CD4-positive, alpha-beta T cell treated with Interleukin-6 at 100 ng/mL for 8 hours (primary cell): Measurements from ENCODE around the gene KIT.
"Not testable (repeated sequence)": the region's sequence is repeated elsewhere in the genome, so short reads cannot be mapped to it uniquely, and the experiment has no call there.

Experiments
- DNase-seq: peaks from one replicate; pipeline ENCODE4 v3.0.0-alpha.2; 2020; ENCODE audit warnings: mixed read lengths, low spot score

The KIT gene

DNA sequence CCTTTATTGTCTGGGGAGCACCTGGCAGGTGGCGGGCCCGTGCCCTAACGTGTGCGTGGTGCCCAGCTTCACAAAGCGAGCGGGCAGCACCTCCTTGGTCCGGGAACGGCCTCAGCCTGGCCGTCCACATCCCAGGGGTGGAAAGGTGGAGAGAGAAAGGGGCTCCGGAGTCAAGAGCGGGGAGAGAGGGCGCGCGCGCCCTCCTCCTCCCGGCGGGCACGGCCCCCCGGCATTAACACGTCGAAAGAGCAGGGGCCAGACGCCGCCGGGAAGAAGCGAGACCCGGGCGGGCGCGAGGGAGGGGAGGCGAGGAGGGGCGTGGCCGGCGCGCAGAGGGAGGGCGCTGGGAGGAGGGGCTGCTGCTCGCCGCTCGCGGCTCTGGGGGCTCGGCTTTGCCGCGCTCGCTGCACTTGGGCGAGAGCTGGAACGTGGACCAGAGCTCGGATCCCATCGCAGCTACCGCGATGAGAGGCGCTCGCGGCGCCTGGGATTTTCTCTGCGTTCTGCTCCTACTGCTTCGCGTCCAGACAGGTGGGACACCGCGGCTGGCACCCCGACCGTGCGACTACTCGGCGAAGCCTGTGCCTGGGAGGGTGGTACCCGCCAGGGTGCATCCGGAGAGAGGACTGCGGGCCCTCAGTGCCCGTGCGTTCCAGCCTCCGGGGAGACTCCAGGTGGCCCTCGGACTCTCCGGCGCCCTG lies at the start of gene KIT:
Gene KIT, plus strand, starts transcription at position 407 of the 701 bp plus-strand sequence. Its CDS starts 58 bp downstream, at position 465.
- DNase-seq, result peak; percentile 2

DNA sequence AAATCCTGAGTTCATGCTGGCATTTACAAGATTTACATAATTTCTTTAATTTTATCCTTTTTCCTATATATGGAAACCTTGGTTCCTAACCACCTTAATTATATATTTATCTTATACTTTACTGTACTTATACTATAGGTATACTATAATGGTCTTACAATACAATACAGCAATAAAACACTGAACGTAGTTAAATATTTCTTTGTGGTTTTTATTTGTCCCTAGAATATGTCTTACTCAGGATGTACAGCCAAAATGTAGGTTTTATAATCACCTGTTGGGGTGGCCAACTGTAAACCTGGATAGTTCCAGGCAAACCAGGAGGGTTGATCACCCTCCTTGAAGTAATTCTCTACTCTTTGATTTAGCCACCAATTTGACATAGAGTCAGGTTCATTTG lies 48.4 kb upstream of the KIT start:
- no peak for DNase-seq

DNA sequence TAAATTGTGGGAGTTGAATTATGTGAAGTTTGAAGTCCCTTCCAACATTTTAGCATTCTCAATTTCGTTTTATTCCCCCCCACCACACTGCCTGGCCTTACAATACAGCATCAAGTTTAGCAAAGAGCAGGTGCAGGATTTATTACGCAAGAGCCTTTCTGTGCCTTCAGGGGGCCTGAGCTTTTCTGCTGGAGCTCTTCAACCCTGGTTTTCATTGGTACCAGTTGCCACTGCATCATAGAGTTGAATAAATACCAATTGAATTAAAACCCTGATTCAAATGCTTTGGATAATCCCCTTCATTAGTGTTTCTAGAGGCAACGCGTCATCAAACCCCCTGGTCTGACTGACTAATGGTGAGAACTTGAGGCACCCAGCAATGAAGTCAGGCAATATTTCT lies 43.6 kb upstream of the KIT start:
- DNase-seq, result no peak

DNA sequence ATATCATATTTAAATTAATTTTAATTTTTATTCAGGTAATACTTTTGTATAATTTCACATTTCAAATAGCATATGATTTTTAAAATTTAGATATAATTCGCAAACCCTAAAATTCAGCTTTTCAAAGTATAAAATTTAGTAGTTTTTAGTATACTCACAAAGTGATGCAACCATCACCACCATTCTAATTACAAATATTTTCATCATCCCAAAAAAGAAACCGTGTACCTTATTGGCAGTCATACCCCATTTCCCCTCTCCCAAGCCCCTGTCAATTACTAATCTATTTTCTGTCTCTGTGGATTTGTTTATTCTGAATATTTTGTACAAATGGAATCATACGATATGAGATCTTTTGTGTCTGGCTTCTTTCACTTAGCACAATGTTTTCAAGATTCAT lies 37.0 kb upstream of the KIT start:
- no peak for DNase-seq

DNA sequence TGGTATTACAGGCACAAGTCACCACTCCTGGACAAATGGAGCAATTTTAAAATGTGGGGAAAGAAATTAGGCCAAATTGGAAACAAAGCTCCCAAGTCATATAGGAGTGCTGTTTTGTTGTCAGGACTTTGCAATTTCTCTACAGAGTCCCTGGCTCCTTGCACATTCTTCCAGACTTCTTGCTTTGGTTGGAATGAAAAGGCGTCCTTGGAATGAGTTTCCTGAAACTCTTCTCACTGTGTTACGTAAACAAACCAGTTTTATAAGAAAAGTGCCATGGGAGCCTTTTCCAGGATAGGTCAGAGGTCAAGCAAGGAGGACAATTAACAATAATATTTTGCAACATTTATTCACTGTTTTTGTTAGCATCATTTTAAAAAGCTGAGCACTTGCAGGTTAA lies 32.4 kb upstream of the KIT start:
- DNase-seq, result no peak

DNA sequence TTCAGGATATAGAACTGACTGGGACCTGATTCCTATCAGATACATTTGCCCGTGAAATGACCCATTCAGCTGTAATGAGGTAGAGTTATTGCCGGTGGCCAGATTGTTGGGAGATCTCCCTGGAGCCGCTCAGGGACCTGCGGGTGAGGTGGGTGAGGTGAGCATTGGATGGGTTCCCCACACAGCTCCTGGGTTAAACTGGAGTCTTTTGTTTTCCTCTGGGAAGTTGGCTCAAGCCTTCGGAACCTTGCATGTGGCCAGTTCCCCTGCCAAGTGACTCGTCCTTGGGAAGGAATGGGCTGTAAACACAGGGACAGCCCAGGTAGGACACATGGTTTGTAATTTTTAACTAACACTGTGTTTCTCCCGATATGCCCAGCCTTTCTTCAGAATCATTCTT lies 31.6 kb upstream of the KIT start:
- DNase-seq, result no peak

DNA sequence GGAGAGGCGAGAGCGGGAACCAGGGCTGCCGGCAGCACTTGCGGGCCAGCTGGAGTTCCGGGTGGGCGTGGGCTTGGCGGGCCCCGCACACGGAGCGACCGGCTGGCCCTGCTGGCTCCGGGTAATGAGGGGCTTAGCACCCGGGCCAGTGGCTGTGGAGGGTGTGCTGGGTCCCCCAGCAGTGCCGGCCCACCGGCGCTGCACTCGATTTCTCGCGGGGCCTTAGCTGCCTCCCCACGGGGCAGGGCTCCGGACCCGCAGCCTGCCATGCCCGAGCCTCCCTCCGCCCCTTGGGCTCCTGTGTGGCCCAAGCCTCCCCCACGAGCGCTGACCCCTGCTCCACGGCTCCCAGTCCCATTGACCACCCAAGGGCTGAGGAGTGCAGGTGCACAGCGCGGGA lies 25.2 kb upstream of the KIT start:
- DNase-seq, result no peak

DNA sequence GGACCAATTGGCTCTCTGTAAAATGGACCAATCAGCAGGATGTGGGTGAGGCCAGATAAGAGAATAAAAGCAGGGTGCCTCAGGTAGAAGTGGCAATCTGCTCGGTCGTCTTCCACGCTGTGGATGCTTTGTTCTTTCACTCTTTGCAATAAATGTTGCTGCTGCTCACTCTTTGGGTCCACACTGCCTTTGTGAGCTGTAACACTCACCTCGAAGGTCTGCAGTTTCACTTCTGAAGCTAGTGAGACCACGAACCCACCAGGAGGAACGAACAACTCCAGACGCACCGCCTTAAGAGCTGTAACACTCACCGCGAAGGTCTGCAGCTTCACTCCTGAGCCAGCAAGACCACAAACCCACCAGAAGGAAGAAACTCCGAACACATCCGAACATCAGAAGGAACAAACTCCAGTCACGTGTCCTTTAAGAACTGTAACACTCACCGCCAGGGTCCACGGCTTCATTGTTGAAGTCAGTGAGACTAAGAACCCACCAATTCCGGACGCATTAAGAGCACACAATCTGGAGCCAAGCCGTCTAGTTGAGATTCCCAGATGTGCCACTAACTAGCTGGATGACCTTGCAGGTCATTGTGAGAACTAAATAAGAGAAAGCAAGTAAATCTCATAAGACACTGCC lies 24.5 kb upstream of the KIT start:
- not testable (repeated sequence) for DNase-seq

DNA sequence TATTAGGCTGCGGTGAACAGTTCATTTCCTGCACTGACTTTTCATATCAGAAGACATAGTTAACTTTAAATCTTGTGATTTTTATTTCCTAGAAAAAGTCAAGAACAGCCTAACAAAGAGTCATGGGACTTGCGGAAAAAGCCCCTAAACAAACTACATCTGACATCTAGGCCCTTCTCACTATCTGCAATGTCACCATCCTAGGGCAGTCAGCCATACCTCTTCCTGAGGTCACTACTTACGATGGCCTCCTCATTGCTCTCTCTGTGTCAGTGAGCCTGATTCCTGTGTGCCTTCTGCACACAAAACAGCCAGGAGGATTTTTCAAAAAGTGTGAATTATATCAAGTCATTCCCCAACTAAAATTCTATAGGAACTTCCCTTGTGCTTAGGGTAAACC lies 22.4 kb upstream of the KIT start:
- DNase-seq, result no peak

DNA sequence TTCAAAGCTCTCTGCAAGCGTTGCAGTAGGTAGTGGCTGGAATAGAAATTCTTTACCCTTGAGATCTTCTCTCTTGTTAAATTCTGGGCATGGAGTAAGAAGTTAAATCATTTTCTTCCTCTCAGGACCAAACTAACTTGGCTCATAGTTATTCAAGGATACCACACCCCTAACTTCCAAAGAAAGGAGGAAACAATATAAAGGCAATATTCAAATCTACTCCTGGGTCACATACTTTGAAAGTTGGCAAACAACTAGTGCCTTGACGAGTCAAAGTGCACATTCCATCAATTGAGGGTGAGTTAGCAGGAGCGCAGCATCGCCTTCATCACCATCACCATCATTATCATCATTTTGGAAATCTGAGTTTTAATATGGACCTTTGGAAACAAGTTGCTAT lies 20.4 kb upstream of the KIT start:
- no peak for DNase-seq

DNA sequence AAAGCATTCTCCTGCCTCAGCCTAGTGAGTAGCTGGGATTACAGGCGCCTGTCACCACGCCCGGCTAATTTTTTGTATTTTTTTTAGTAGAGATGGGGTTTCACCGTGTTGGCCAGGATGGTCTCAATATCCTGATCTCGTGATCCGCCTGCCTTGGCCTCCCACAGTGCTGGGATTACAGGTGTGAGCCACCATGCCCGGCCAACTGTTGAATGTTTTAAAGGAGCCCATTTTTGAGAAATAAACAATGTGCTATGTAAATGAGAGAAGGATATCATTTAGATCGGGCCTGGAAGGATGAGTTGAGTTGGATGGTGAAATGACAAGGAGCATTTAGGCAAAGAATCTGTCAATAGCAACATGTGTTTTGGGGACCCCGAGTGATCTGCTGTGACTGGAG lies 16.7 kb upstream of the KIT start:
- not testable (repeated sequence) for DNase-seq

DNA sequence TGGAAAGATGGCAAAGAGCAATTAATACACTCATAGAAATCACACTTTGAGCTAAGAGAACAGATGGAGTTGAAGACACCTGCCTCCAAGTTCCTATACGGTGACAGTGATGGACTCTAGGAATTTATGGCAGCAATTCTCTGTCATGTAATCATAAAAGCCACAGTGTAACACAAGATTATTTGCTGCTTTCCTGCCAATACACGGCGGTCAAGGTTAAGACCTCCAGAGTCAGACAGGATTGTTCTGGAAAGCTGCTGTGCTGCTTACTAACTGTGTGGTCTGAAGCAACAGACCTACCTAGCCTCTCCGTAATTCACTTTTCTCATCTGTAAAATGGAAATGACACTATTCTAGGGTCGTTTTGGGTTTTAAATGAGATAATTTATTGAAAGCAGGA lies 14.6 kb upstream of the KIT start:
- DNase-seq, result no peak

DNA sequence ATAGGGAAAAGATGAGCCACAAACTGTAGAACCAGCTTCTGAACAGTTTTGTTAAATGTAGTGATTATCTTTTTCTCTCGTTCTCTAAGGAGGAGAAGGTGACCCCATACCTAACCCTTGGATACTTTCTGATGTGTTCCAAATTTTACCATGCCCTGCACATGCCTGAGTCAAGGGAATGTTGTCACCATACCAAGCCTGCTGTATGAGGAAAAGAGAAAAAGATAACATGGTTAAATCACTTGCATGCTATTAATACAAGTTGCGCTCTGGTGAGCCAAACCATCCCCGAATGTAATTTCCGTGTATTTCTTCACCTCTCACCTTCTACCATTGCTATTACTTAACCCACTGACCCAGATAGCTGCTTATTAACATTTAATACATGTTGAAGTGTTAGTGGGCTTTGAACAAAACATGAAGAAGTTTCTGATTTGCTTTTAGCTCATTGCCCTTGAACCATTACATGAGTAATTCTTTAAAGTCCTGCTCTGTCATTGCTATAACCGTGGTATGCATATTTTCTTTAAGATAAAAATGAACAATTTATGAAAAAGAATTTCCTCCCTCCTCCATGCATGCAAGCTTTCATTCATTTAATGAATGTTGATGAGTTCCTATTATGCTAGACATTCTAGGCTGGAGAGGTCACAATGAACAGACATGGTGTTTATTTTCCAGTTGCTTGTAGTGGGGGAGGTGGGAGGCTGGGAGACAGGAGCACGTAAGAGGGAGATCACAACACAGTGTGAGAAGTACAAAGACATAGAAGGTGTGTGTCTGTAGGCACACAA lies 13.6 kb upstream of the KIT start:
- DNase-seq, result no peak

DNA sequence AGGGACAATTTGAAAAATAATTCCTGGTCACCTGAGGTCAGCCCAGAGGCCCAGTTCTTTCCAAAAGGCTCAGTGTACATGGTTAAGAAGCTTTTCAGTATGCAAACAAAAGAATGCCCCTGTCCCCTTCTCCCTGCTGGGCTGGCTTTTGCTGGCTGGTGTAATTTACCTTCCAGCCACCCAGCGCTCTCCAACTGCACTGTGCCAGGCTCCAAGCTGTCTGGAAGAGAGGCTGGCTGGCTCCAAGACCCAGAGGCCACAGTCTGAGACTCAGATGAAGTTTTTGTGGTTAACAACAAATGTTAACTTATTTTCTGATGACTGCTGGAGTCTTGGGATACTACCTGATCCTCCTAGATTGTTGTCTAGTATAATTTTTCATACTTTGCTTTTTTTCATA lies 11.9 kb upstream of the KIT start:
- DNase-seq, result no peak

DNA sequence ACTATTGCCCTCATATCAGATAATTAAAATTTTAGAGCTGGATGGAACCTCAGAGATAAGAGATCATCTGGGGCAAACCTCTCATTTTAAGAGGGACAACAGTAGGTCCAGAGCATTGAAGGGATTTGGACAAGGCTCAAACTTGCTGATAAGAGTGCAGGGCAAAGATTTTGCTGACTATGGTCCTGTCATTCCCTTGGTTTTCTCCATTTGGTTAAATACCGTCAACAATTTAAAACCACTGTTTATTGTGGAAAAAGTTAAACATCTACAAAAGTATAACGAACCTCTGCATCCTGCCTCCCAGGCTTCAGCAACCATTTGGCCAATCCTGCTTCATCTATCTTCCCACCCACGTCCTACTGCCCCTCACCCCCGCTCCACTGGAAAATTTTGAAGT lies 10.7 kb upstream of the KIT start:
- DNase-seq, result no peak

DNA sequence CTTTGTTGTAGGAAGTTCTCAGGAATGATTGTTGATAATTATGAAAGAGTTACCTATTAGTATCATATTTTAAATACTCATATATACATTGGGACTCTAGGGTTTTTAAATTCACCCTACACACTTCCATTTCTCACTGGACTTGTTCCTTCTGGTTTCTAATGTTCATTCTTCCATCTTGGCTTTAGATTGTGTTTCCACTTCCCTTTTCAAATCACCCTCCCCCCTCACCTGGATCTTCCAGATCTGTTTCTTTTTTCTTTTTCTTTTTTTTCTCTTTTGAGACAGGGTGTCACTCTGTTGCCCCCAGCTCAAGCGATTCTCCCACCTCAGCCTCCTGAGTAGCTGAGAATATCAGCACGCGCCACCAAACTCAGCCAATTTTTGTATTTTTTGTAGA lies 6.7 kb upstream of the KIT start:
- no peak for DNase-seq

DNA sequence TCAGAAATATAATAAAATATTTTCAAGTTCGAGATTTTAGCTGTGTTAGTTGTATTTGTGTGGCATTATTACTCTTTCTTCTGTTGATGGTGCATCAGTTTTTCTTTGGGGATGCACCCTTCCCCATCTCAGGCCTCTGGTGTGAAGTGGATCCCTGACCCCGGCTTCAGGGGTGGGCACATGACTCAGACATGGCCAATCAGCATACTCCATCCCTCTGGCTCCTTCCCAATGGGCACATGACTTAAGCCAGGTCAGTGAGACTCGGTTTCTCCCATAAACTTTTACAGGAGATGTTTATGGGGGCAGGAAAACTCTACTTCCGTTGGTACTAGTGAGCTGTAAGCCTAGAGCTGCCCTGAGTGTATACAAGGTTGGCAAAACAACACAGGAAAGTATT lies 3.0 kb upstream of the KIT start:
- DNase-seq, result no peak

DNA sequence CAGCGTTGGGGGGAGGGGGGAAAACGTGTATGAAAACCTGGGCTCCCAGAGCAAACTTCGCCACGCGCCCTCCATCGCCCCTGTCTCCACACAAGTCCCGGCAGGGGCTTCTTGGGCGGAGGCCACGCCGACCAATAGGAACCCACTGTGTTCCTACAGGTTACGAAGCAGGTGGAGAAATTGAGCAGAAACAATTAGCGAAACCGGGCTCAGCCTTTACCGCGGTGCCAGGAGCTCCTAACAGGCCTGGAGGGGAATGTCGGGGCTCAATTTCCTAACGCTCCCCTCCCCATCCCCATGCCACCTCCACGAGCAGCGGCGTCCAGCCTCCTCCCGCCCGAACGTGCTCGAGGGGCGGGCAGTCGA lies 589 bp upstream of the KIT start:
- no peak for DNase-seq

DNA sequence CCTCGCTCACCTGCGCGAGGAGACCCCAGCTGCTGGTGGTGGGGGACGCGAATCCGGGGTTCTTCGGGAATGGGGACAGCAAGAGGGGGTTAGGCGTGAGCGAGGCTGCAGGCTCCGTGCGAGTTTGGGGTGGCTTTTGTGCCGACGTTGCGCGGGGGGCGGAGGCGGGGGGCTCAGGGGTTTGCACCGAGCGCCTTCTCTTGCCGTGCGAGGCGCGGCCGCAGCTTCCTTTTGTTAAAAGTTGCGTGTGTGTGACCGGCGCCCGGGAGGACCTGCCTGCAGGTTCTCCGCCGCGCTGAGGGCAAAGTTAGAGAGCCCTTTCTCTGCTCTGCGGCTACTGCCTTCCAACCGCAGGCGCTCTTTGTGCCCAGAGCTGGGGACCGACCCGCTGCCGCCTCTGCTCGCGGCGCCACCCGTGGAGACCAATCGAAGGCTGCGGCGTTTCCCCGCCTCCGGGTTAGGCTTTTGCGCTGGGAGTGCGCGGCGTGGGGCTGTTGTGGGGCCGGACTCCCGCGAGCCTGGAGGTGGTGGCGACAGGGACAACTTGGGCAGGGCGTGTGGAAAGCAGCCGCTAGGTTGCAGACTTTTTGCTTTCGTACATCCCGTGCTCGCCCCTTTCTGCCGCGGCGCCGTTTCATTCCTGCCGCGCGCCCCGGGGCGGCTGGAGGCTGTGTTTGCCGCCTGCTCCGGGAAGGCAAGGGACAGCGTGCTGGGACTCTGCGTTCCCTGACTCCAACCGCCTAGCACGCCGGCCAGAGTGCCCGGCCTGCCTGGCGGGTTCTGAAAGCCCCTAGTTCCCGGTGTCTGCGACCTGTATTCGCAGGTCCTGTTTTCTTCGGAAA lies 716 bp downstream of the KIT start:
- peak; percentile 5 for DNase-seq

DNA sequence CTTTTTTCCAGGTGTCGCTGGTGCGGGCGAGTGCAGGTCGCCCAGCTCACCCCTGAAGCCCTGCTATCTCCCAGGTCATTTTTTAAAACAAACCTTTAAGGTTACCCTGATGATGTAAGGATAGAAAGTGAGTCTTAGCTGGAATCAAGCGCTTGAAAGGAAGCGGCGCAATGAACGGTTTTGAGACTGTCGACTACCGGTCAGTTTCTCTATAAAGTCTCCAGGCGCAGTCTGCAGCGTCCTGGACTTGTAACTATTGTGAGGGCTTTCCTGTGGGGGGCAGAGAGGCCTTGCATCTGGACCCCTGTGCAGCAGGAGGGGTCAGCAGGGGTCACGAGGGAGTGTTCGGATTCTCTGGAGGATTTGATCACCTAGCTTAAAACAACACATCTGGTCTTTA lies 1.6 kb downstream of the KIT start:
- no peak for DNase-seq

DNA sequence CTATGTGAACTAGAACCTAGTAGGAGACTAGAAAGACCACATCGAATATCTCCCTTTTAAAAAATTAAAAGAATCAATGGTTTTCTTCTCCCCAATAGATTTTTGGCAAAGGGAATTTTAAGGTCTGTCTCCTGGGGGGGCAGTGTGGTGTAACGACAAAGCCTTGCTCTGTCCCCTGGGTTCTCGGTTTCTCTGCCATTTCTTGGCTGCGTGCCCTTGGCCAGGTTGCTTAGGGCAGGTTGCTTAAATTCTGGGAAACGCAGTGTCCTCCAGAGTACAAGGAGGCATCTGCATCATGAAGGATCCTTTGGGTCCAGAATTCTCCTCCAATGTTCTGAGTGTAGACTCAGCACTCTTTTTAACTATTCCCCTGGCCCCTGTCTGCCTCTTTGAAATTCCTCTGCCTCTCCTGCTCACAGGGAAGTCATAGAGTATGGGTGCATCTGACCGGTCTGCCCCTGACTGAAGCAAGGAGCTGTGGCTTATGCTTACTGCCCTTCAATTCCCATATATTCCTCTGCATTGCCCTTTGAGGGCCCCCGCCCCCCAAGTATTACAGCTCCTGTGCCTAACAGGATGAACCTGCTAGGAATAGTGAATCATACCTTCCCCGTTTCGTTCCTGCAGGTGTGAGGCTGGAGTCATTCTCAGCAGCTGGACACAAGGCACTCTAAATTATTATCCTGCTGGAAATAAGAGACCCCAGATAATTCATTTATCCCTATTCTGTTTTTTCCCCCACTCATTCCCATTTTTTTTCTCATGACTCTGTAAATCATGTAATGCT lies 2.2 kb downstream of the KIT start:
- no peak for DNase-seq

DNA sequence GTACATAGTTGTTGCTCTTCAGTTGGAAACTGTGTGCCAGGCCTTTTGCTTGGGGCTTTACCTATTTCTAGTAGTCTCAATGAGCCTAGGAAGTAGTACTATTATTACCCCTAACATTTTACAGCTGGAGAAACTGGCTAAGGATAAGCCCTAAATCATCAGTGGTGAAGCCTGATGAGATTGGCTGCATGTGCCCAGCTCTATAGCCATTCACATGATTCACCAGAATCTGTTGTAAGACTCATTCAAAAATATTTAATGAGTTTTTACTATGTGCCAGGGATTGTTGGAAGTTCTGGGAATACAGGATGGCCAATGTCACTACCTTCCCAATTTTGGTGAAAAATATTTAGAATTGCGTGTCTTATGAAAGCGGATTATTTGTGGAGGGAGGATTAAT lies 2.8 kb downstream of the KIT start:
- DNase-seq, result no peak
